ENCODE data around the gene OVCH1. TPM values are rescaled to one million over a fixed set of nuclear protein-coding genes. Genes with fewer than 3 reads are reported as not detected.

The OVCH1 gene
- total RNA-seq, 1 donor: 0.27 TPM

DNA sequence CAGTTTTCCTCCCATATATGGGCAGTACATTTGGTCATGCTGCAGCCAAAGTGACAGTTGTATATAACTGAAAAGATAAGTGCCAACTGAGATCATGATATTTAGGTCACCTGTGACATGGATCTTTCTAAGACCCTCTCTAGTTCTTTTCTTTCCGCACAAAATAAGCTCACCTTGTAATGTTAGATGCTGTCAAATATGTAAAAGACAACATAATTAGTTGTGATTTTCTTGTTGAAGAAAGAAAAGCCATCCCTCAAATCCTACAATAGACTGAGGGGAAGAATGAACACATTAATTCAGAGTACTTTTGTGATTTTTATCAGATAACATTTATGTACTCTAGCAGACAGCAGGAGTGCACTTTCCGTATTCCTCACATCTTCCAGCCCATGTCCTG, 37.4 kb downstream of the OVCH1 start:
- H3K4me3 ChIP-seq (ENCODE audit: low read depth, low read length): no peak overlapping the region
- TF ChIP-seq, protein P1, sequence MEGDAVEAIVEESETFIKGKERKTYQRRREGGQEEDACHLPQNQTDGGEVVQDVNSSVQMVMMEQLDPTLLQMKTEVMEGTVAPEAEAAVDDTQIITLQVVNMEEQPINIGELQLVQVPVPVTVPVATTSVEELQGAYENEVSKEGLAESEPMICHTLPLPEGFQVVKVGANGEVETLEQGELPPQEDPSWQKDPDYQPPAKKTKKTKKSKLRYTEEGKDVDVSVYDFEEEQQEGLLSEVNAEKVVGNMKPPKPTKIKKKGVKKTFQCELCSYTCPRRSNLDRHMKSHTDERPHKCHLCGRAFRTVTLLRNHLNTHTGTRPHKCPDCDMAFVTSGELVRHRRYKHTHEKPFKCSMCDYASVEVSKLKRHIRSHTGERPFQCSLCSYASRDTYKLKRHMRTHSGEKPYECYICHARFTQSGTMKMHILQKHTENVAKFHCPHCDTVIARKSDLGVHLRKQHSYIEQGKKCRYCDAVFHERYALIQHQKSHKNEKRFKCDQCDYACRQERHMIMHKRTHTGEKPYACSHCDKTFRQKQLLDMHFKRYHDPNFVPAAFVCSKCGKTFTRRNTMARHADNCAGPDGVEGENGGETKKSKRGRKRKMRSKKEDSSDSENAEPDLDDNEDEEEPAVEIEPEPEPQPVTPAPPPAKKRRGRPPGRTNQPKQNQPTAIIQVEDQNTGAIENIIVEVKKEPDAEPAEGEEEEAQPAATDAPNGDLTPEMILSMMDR (IDR thresholded peaks at IDR 0.05; ENCODE audit: insufficient read depth, low read length): no peak
- DNase-seq (ENCODE audit: low read depth): no peak

DNA sequence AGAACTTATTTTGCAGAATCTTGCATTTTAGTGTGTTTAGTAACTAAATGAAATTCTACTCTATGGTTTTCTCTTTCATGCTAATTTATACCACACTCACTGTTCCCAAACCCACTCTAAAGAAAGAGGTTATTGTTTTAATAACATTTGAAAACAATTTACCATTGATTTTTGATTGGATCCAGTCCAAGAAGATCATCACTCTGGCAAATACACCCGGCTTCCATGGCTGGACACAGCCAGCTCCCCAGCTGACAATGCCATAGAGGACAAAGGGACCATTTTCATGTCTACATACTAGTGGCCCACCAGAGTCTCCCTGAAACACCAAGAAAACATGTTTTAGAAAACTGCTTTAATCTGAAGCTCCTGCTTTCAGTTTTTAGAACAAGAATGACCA, 42.4 kb downstream of the OVCH1 start:
- no peak for DNase-seq (ENCODE audit: low read depth)
- TF ChIP-seq, protein P1 (IDR thresholded peaks at IDR 0.05; ENCODE audit: insufficient read depth, low read length): no peak

DNA sequence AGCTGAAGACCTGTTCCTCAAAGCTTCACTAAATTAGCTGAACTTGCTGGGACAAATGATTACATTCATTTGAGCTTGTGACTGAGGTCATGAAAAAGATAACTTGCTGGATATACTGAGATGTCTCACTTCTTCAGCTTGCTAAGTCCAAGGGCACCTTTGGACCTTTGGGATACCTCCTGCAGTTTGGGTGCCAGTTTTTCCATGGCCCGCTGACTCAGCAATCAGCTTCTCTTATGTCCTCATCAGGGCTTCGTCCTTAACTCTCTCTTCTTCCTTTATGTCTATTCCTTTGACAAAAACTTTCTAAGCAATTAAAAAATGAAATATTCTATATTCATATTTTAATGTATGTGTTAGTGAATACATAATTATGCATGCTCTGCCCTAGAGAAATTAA, 45.6 kb downstream of the OVCH1 start:
- DNase-seq (ENCODE audit: low read depth): no peak
- TF ChIP-seq, protein P1 (IDR thresholded peaks at IDR 0.05; ENCODE audit: insufficient read depth, low read length): no peak
- no peak overlapping the region for H3K4me3 ChIP-seq (ENCODE audit: low read depth, low read length)

More for the DNA sequence above, 42.4 kb downstream of the OVCH1 start:
- H3K4me3 ChIP-seq (ENCODE audit: low read depth, low read length): no peak overlapping the region

DNA sequence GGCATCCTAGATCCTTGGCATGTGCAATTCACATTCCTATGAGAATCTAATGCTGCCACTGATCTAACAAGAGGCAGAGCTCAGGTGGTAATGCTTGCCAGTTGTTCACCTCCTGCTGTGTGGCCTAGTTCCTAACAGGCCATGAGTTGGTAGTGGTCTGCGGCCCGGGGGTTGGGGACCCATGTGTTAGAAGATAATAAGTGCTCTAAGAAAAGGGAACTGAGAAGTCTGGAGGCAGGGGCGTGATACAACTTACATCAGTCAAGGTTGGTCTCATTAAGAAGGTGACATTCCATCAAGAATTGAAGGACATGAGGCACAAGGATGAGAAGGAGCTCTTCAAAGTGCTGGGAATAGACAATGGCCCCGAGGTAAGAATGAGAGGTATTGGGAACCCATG, 49.3 kb downstream of the OVCH1 start:
- no peak overlapping the region for H3K4me3 ChIP-seq (ENCODE audit: low read depth, low read length)
- DNase-seq (ENCODE audit: low read depth): no peak
- TF ChIP-seq, protein P1 (IDR thresholded peaks at IDR 0.05; ENCODE audit: insufficient read depth, low read length): no peak

DNA sequence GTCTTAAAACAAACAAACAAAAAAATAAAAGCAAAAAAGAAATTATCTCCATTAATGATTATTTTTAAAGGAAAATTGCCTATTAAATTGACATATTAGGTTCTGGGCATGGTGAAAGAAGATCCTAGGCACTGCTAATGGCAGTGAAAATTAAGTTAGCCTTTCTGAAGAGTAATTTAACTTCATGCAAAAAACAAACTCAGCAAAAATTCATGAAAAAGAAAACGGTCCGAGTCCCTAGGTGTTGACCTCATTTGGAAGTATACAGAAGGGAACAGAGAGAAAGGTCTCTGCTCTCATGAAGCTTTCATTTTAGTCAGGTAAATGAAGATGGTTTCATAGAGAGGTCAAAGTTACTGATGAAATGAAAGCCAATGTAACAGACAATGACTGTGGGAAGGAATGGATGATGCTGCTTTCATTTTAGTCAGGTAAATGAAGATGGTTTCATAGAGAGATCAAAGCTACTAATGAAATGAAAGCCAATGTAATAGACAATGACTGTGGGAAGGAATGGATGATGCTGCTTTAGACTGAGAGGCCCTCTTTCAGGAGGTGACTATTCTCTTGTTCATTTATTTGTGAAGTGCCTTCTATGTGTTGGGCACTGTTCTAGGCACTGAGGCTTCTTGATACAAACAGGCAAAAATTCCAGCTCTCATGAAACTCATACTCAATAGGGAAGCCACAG, 50.1 kb downstream of the OVCH1 start:
- TF ChIP-seq, protein P1 (IDR thresholded peaks at IDR 0.05; ENCODE audit: insufficient read depth, low read length): no peak
- H3K4me3 ChIP-seq (ENCODE audit: low read depth, low read length): no peak overlapping the region
- DNase-seq (ENCODE audit: low read depth): no peak

DNA sequence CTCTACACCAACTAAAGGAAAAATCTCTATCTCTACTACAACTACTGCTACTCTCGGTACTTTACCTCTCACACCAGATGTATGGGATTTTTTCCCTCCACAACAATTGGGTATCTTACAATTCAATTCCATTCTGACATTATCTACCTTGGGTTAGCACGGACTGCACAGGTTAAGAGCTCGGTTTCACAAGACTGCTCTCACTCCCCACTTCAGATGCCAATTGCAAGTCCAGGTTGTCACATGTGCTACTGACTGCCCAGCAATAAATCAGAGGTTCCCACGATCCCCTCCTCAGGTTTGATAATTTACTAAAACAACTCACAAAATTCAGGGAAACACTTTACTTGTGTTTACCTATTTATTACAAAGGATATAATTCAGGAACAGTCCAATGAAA, 58.0 kb downstream of the OVCH1 start:
- H3K4me3 ChIP-seq (ENCODE audit: low read depth, low read length): no peak overlapping the region
- DNase-seq (ENCODE audit: low read depth): no peak
- TF ChIP-seq, protein P1 (IDR thresholded peaks at IDR 0.05; ENCODE audit: insufficient read depth, low read length): no peak
